Measurements from ENCODE around the gene ZBTB1. TPM values are rescaled to one million over a fixed set of nuclear protein-coding genes. Genes with fewer than 3 reads are reported as not detected.
"Not testable (repeated sequence)": the region's sequence is repeated elsewhere in the genome, so short reads cannot be mapped to it uniquely, and the experiment has no call there.

Gene ZBTB1
- total RNA-seq, 1 donor from 2014 or later: 64.6 TPM

DNA sequence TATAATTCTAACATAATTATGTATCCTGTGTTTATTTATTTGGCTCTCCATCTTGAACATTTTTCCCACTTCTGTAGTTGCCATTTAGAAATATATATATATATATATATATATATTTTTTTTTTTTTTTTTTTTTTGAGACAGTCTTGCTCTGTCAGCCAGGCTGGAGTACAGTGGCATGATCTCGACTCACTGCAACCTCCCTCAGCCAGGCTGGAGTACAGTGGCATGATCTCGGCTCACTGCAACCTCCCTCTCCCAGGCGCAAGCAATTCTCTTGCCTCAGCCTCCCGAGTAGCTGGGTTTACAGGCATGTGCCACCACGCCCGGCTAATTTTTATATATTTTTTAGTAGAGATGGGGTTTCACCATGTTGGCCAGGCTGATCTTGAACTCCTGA lies 13.1 kb downstream of the ZBTB1 start:
- intact Hi-C loops (cut with DNase I); ATAC-seq; DNase-seq (ENCODE audit: low spot score): not testable (repeated sequence)

DNA sequence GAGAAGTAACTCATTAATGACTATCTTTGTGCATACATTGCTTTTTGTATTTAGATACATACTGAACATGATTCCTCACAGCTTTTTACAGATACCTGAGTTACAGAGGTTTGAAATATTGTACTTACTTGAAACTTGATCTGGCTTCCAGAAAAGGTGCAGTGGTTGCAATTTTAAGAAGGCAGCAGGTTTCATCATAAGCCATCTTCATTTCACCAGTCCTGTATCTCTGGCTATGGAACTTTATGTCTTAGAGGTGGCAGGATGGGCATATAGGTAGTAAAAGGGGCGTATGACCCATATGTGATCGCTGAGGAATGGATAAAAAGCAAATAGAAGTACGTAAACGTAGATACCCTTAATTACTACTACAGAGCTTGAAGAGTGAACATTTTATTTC lies 13.7 kb downstream of the ZBTB1 start:
- ATAC-seq (no peak), DNase-seq (ENCODE audit: low spot score) (no peak)
- intact Hi-C loops (cut with DNase I): no loop called here

DNA sequence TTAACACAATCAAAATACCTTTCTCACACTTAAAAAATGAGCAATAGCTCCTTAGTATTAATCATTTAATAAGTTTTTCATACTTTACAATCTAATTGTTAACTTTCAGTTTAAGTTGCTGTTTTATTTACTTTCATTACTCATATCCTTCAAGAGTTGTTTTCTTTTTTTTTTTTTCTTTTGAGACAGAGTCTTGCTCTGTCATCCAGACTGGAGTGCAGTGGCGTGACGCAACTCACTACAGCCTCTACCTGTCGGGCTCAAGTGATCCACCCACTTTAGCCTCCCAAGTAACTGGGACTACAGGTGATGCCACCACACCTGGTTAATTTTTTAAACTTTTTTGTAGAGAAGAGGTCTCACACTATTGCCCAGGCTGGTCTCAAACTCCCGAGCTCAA lies 16.1 kb downstream of the ZBTB1 start:
- DNase-seq (ENCODE audit: low spot score): no peak
- intact Hi-C loops (cut with DNase I): no loop called here
- no peak for ATAC-seq

- ATAC-seq (no peak), DNase-seq (ENCODE audit: low spot score) (no peak)
- intact Hi-C loops (cut with DNase I): no loop called here
Observed at GRCh38 chr14:64522591-64523355, 18.2 kb downstream of the ZBTB1 start.

DNA sequence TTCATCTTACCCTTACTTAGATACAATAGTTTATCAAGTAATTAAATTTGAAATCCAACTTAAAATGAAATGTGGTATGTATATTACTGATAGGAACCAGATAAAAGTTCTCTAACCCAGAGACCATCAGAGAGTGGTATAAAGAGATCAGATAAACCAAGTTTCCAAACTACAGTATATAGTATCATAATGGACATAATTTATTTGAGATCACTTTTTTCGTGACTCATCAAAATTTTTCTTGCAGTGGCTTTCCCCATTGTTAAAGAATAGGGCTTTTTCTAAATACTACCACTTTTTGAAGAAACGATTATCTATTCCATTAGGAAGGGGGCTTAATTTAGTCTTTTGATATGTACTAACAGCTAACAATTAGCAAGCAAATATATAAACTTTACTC lies 20.8 kb downstream of the ZBTB1 start:
- DNase-seq (ENCODE audit: low spot score) (no peak), ATAC-seq (no peak)
- intact Hi-C loops (cut with DNase I): no loop called here

GRCh38 chr14:64531567-64531966 lies 27.0 kb downstream of the ZBTB1 start:
- no peak for DNase-seq (ENCODE audit: low spot score)
- no peak for ATAC-seq
- intact Hi-C loops (cut with DNase I): no loop called here

- ATAC-seq (no peak), DNase-seq (ENCODE audit: low spot score) (no peak)
- intact Hi-C loops (cut with DNase I): no loop called here
Observed at GRCh38 chr14:64536488-64537245, 32.1 kb downstream of the ZBTB1 start.

DNA sequence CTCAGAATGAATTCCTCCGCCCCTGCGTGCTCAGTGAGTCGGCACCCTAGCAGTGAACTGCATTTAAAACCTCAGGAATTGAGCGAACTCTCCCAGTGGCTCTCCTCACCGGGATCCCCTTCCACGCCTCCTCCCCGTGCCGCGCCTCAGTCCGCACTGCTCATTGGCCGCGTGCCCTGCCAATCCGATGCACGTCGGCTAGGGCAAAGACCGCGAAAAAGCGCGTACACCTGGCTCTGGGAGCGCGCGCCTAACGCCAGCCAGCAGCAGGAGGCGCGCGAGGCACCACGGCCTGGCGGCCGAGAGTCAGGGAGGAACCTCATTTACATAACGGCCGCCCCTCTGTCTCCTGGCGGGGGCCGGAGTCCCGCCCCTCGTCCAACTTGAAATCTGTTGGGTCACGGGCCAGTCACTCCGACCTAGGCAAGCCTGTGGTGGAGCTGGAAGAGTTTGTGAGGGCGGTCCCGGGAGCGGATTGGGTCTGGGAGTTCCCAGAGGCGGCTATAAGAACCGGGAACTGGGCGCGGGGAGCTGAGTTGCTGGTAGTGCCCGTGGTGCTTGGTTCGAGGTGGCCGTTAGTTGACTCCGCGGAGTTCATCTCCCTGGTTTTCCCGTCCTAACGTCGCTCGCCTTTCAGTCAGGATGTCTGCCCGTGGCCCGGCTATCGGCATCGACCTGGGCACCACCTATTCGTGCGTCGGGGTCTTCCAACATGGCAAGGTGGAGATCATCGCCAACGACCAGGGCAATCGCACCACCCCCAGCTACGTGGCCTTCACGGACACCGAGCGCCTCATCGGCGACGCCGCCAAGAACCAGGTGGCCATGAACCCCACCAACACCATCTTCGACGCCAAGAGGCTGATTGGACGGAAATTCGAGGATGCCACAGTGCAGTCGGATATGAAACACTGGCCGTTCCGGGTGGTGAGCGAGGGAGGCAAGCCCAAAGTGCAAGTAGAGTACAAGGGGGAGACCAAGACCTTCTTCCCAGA lies 35.9 kb downstream of the ZBTB1 start, which contains the start of gene HSPA2:
Gene HSPA2 (plus strand): TSS at position 534 of the 995 bp plus-strand sequence. CDS start 109 bp downstream, at position 643.
- DNase-seq (ENCODE audit: low spot score) (peak; percentile 99), ATAC-seq (peak; percentile 98)
- intact Hi-C loops (cut with DNase I): loop anchor here (5.0 kb wide), 1 partner anchor 97 kb away; no protein-coding TSS in a partner anchor

DNA sequence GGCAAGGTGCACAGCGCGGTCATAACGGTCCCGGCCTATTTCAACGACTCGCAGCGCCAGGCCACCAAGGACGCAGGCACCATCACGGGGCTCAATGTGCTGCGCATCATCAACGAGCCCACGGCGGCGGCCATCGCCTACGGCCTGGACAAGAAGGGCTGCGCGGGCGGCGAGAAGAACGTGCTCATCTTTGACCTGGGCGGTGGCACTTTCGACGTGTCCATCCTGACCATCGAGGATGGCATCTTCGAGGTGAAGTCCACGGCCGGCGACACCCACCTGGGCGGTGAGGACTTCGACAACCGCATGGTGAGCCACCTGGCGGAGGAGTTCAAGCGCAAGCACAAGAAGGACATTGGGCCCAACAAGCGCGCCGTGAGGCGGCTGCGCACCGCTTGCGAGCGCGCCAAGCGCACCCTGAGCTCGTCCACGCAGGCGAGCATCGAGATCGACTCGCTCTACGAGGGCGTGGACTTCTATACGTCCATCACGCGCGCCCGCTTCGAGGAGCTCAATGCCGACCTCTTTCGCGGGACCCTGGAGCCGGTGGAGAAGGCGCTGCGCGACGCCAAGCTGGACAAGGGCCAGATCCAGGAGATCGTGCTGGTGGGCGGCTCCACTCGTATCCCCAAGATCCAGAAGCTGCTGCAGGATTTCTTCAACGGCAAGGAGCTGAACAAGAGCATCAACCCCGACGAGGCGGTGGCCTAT lies 36.8 kb downstream of the ZBTB1 start:
- peak; percentile 67 for DNase-seq (ENCODE audit: low spot score)
- intact Hi-C loops (cut with DNase I): loop anchor here (5.0 kb wide), 1 partner anchor 96 kb away; no protein-coding TSS in a partner anchor

DNA sequence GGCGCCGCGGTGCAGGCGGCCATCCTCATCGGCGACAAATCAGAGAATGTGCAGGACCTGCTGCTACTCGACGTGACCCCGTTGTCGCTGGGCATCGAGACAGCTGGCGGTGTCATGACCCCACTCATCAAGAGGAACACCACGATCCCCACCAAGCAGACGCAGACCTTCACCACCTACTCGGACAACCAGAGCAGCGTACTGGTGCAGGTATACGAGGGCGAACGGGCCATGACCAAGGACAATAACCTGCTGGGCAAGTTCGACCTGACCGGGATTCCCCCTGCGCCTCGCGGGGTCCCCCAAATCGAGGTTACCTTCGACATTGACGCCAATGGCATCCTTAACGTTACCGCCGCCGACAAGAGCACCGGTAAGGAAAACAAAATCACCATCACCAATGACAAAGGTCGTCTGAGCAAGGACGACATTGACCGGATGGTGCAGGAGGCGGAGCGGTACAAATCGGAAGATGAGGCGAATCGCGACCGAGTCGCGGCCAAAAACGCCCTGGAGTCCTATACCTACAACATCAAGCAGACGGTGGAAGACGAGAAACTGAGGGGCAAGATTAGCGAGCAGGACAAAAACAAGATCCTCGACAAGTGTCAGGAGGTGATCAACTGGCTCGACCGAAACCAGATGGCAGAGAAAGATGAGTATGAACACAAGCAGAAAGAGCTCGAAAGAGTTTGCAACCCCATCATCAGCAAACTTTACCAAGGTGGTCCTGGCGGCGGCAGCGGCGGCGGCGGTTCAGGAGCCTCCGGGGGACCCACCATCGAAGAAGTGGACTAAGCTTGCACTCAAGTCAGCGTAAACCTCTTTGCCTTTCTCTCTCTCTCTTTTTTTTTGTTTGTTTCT lies 37.6 kb downstream of the ZBTB1 start:
- intact Hi-C loops (cut with DNase I): loop anchor here (5.0 kb wide), 1 partner anchor 95 kb away; no protein-coding TSS in a partner anchor
- ATAC-seq (no peak), DNase-seq (ENCODE audit: low spot score) (no peak)

More for the DNA sequence above, 36.8 kb downstream of the ZBTB1 start:
- ATAC-seq: no peak

DNA sequence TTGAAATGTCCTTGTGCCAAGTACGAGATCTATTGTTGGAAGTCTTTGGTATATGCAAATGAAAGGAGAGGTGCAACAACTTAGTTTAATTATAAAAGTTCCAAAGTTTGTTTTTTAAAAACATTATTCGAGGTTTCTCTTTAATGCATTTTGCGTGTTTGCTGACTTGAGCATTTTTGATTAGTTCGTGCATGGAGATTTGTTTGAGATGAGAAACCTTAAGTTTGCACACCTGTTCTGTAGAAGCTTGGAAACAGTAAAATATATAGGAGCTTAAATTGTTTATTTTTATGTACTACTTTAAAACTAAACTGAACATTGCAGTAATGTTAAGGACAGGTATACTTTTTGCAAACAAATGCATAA lies 38.2 kb downstream of the ZBTB1 start:
- DNase-seq (ENCODE audit: low spot score): no peak
- no peak for ATAC-seq
- intact Hi-C loops (cut with DNase I): loop anchor here (5.0 kb wide), 1 partner anchor 94 kb away; no protein-coding TSS in a partner anchor

DNA sequence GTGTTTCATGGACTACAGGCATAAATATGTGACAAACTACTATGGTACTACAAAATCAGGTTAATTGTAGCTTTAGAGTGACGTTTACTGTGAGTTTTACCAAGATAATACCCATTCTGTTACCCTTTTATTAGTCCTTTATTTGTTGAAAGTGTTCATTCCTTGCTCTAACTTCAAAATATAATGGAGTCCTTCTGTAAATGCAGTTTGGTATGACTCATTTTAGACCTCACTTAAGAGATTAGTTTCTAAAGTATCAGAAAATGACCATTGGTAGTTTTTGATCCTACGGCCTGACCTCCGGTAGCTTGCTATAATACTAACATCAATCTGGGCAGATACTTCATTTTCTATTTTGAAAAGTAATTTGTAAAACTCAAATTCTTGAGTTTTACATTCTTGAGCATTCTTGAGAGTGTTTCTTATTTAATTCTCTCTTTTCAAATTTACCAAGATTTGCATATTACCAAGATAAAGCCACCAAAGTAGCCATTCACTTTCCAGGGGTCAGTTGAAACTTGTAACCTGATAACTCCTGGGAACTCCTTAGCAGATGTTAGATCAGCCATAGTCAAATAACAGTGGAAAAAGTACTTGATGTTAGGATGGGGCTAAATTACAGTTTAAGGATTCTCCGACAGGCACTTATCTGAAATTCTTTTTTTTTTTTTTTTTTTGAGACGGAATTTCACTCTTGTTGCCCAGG lies 40.2 kb downstream of the ZBTB1 start:
- DNase-seq (ENCODE audit: low spot score) (no peak), ATAC-seq (no peak)
- intact Hi-C loops (cut with DNase I): loop anchor here (5.0 kb wide), 1 partner anchor 93 kb away; no protein-coding TSS in a partner anchor

- ATAC-seq (no peak), DNase-seq (ENCODE audit: low spot score) (no peak)
- intact Hi-C loops (cut with DNase I): no loop called here
Observed at GRCh38 chr14:64549016-64549415, 44.4 kb downstream of the ZBTB1 start.

- DNase-seq (ENCODE audit: low spot score): no peak
- intact Hi-C loops (cut with DNase I): no loop called here
- ATAC-seq: peak; percentile 90
Observed at GRCh38 chr14:64549791-64550620, 45.4 kb downstream of the ZBTB1 start, which contains the start of gene PPP1R36. Gene PPP1R36, plus strand, starts transcription at chr14:64549961. Its CDS starts 37 bp downstream, at chr14:64549998.

GRCh38 chr14:64550621-64551333 lies 46.2 kb downstream of the ZBTB1 start:
- intact Hi-C loops (cut with DNase I): no loop called here

More at GRCh38 chr14:64550621-64551333, 46.2 kb downstream of the ZBTB1 start:
- DNase-seq (ENCODE audit: low spot score) (no peak), ATAC-seq (no peak)

Data from sciatic nerve (tissue), 2 donors.